GM19452 (cell line): ENCODE results near the gene PKIB.
A peak's percentile ranks its signal among the peaks of the same experiment; 100 is the strongest.
"Not testable (repeated sequence)": the region's sequence is repeated elsewhere in the genome, so short reads cannot be mapped to it uniquely, and the experiment has no call there.

ENCODE experiments used
- ATAC-seq: cut with Tn5 transposase; IDR thresholded peaks from one replicate; pipeline ENCODE4 v1.9.1; 2021; ENCODE audit not compliant: unreplicated experiment

Gene PKIB

DNA sequence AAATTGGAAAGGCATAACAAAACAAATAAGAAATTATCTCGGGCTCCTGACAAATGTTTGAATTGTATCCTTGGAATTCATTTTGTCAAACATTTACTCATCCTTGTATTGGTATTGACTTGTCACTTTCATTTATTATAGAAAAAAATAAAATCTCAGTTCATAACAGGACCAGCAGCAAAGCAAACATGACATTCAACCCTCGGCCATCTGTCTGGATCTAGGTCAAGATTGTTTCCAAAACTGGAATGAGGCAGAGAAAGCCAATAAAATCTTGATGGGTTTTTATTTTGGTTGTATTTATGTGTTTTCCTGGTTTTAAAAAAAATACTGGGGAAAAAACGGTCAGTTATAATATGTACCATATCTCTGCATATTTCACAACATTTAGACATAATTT, 126.4 kb downstream of the PKIB start:
- ATAC-seq: no peak

DNA sequence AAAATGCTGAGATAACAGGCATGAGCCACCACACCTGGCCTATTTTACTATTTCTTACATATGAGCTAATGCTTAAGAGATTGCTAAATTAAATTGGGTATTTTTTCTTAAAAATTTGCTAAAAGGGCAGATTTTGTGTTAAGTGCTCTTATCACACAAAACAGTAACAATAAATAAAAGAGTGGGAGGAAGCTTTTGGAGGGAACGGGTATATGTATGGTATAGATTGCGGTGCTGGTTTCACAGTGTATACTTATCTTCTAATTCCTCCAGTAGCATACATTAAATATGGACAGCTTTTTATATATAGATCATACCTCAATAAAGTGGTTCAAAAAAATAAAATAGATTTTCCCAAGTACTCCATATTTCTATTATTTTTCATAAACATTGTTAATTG, 129.9 kb downstream of the PKIB start:
- no peak for ATAC-seq

DNA sequence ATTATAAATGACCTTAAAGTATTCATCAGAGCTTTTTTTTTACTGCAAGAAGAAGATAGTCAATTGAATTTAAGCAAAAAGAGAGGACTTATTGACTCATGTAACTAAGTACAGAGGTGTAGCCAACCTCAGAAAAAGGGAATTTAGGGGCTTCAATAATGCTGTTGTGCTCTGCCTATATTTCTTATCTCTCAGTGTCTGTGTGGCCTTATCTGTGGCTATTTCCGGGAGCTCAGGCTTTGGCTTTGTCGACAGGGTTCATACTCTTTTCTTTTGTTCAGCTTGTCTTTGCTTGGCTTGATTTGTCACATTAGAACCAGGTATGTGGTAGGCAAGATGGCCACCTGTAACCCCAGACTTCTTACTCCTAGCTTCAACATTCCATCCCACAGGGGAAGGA, 130.7 kb downstream of the PKIB start:
- no peak for ATAC-seq

DNA sequence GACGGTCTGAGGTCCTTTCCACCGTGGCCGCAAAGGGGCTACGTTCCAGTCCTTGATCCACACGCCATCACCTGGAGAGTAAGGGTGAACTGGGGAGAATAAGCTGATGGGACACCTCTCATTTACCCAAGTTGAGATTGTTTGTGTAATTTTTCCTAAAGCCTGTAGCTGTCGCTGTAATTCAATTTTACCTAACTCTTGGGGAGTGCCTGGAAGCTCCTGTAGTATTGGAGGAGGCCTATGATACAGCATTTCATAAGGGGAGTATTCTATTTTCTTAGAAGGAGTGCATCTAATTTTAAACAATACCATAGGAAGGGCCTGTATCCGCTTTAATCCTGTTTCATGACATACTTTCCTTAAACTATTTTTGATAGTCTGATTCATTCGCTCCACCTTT, 134.0 kb downstream of the PKIB start:
- ATAC-seq: not testable (repeated sequence)

DNA sequence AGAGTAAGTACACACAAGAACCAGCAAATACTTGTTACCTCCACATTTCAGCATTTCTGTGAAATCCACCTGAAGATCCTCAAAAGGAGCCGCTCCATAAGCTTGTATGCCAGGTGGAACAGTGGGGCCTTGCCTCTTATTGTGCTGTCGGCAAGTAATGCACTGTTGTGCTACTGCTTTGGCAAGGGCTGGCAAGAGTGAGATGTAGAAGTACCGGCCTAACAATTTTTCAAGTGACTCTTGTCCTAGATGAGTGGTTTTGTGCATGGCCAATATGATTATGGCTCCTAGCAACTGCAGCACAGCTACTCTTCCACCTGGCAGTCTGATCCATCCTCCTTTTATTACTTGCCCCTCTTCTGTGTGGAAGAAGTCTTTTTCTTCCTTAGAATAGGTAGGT, 134.7 kb downstream of the PKIB start:
- ATAC-seq: not testable (repeated sequence)

DNA sequence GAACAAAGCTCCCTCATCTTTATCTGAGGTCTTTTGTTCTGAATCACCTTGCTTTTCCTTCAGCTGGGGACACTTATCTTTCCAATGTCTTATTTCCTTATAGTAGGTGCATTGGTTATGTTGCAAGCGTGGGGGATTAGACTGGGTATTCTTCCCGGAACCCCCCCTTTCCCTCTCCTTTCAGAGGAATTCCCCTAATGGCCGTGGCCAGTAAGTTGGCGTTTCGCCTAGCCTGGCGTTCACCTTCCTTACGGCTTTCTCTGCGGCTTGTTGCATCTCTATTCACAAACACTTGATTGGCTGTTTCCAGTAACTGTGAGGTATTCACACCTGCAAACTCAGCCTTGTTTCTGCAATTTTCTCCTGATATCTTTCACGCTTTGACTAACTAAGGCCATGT, 136.5 kb downstream of the PKIB start:
- no peak for ATAC-seq

DNA sequence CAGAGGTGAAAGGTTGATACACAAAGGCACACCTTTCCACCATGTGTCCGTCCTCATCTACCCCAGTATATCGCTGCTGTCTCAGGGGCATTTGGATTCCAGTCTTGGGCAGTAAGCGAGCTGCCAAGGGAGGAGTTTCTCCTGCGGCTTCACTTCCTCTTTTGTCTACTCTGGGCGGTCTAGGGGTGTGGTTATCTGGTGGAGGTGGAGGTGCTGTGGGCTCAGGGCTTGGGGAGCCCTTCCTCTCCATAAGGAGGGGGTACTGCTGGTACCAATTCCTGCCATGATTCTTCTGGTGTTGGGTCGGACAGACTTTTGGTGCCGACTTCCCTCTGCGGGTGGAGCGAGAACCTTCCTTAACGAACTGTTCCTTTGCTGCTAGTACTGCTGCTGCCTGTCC, 137.4 kb downstream of the PKIB start:
- no peak for ATAC-seq

DNA sequence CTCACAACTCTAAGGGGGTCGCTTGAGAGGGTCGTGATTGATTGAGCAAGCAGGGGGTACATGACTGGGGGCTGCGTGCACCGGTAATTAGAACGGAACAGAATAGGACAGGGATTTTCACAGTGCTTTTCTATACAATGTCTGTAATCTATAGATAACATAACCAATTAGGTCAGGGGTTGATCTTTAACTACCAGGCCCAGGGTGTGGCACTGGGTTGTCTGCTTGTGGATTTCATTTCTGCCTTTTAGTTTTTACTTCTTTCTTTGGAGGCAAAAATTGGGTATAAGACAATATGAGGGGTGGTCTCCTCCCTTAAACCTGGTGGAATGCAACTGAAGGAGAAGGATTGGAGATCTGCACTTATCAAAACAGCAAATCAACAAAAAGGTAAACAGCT, 138.7 kb downstream of the PKIB start:
- not testable (repeated sequence) for ATAC-seq

DNA sequence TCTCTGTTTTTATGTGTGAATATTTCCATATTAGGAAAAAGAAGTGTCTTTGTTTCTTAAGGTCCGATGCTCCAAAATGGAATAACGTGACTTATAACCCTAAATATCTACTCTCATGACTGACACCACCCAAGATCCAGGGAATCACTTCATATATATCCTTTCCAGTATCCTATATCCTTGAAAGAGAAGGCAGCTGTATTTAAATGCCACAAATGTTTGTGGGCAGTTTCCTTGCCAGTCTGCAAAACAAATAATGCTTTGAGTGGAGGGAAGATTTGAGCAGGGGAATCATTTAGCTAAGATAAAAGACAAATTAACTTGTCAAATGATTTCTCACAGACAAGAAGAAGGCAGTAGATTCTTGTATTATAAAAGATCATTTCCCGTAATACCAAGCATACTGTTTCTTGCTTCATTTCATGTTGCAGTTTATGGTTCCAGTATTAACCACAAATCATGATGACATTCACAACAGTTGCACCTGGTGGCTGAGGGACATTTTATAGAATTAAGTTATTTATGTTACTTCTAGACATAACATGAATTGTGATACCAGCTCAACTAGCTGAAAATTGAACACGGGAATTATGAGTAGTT, 139.3 kb downstream of the PKIB start:
- ATAC-seq: no peak

DNA sequence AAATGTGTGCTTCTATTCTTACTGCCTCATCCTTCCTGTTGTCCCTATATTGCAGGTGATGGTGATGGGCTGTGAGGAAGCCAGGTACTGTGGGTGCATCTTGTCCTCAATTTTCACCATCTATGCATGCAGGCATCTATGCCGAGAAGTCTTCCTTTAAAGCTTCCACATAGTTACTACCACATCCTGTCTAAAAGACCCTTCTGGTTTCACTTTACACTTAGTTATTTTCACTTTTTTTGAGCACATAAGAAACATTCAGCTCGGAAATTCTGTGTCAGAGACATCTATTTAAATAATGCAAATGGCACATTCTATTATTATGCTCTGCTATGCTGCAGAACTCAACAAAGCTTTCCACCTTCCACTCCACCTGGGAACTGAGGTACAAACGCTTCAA, 141.1 kb downstream of the PKIB start:
- peak; percentile 88 for ATAC-seq

DNA sequence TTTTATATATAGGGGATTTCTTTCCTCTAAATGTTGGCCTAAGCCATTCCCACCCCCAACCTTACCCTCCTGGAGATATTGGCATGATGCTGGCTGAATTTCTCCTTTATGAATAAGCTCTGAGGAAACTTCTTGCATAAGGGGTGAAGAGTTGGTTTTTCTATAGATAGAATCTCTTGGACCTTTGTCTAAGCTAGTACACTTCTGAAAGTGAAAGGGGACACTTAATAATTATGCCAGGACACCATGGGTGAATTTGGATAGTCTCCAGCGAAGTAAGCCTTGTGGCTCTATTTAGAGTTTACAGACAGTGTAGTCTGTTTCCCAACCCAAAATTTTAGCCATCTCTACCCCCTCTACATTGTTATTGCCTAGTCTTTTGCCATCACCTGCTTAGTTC, 142.3 kb downstream of the PKIB start:
- no peak for ATAC-seq

DNA sequence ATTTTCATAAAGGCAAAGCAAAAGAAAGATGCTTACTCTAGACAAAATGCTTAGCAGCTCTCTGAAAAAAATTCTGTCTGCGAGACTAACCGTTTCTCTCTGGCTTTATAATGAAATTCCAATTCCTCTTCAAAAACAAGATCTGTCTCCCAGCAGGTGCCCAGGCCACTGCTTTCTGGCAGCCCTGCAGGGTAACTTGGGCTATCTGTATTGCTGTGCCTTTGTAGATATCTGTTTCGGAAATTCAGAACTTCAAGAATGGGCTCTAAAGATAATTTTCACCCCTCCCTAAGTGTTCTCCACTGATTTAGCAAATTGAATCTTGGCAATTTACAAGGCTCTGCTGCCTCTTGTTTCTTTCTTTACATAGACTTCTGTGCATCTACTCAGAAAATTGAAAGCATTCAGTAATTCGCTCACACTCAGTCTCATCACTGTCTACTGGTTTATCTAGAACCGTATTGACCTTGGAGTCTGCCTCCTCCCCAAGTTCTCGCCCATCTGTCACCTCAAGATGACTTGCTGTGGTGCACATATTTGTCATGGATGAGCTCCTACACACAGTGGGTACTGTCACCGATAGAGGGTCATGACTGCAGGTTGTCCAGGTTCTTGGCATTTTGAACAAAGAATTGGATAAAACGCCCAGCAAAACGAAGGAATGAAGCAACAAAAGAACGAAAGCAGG, 142.9 kb downstream of the PKIB start:
- no peak for ATAC-seq

DNA sequence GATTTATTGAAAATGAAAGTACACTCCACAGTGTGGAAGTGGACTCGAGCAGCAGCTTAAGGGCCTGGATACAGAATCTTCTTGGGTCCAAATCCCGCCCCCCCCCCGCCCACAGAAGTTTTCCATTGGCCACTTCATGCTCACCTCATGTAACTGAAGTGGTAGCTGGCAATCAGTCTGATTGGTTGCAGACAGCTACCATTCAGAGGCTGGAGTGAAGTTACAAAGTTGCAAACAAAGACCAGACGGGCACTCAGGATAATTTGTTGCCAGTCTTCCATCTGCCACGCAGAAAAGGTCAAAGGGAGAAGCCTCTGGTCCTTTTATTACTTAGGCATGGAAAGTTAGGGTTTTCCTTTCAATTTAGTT, 143.5 kb downstream of the PKIB start:
- ATAC-seq: no peak

DNA sequence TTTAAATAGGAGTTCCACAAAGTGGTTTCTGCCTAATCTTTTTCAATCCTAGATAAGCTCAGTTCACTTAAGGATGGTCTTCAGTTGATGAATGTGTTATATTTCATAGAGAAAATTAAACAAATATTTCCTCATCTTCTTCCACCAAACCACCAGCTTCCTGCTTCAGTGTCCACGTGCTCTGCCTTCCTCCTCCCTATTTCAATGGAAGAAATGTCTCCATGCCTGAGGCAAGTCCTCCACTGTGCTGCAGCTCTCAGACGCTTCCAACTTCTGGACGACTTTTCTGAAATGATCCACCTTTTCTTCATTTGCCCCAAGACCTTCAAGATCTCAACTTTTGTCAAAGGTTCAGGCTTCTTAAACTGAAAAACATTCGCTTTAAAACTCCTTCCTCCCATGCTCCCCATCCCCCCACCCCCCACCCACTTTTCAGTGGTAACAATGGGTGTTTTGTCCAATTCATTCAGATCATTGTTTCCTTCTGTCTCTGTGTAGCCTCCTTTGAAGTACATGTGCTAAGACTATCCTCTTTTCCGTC, 144.1 kb downstream of the PKIB start:
- no peak for ATAC-seq

DNA sequence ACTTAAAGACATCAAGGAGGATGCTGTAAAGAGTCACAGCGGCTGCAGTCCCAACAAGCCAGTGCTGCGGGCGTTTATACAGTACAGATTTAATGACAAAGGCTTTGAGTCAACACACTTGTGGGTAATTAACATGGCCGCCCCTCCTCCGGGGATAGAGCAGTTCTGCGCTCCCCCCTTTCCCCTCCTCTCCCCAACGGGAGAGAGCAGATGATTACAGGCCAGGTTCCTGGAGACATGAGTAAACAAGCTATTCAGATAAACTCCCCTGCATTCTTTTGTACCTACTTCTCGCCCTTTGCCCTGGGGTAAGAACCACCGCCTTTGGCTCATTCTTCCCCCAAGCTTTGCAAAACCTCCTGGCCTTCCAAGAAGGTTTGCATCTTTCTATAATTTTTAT, 145.7 kb downstream of the PKIB start:
- no peak for ATAC-seq

DNA sequence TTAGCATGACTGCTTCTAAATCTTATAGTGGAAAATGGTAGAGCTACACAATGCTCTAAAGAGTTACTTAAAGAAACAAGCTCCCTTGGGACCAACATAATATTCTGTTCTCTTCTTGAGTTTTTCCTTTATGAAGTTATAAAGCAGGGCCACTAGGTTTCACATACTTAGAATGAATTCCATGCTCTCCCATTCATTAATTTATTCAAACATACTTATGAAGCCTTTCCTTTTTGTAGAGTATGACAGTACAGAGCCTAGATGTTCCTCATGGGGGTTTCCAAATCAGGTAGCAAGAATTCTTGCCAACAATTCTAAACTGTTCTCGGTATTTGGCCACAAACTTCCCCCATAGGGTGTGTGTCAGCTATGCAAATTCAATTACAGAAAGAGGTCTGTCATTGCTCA, 148.7 kb downstream of the PKIB start:
- ATAC-seq: peak; percentile 99

DNA sequence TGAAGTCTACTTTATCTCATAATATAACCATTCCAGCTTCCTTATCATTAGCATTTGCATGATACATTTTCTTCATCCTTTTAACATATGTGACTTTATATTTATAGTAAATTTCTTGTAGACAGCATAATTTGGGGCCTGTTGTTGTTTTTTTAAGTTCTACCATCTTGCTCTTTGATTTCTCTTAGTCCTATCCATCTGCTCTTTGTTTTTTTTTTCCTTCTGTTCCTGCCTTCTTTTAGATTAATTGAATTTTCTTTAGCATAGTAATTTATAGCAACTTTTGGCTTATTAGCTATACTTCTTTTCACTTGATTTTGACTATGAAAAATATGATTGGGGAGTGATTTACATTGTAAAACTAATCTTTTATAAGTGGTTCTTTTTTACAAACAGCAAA, 150.1 kb downstream of the PKIB start:
- ATAC-seq: no peak

DNA sequence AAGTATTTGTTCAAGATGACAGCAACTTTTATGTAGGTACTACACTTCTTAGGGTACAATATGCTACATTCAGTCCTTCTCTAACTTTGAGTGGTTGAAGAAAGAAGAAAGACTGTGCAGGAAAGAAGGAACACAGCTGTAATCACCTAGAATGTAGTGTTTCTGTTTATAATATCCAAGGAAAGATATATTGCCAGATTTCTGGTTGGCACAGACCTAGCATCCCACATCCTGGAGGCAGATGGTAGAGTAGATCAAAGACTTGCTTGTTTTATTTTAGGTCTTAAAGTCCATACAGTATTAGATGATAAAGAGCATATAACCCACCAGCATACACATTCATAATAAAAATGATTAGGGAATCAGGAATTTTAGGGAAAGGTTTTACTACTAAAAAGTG, 156.1 kb downstream of the PKIB start:
- no peak for ATAC-seq

DNA sequence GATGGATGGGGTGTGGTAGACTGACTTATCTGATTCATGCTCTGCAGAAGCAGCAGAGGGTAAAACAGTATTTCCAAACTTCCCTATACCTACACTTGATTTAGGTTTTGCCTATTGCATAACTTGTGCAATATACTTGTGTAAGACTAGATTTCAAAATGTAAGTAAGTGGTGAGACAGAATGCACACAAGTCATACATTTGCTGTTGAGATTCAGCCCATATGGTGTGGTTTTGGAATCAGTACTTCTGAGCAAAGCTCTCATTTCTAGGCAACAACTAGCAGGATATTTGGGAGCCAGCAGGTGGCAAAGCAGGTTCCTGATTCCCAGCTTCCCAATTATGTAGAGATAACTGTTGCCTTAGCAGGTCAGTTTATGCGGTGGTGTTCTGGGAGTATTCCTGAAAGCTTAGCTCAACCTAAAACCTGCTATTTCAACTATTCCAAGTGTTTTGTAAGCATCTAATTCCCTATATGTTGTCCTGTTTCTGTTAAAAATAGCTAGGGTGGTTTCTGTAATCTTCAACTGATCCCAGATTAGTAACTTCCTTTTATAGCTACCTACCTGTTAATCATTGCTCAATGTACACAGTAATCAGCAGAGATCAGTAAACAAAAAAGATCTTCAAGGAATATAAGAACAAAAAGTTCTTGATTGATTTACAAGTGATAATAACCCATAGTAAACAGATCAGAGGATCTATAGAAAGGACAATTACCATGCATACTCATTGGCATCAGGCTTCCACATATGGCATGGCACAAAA, 160.8 kb downstream of the PKIB start:
- ATAC-seq: no peak

DNA sequence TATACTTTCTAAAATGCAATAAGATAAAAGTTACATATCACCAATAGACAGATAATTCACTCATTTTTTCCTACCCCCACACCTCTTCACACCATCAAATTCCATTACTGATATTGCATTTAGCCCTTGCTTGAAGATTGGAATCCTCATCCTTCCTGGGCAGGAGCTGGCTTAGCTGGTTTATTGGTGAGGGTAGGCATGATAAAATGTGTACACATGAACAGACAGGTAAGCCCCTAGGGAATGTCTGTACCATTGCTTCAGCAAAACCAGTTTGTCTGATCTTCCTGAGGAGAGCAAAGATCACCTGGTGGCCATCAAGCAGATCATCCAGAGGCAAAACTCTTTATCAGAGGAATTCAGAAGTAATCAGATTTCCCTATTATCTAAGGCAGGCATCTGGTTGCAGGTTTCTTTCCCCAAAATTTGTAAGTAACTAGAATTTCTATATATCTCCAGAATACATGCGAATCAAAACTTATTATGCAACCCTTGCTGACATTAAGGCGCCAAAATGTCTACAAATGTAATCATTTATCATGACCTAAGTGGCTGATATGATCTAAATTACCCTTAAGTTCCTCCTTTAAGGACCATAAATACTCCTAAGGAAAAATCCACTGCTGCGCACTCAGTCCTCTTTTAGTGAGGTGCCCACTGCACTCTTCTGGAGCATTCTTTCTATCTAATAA, 162.7 kb downstream of the PKIB start:
- no peak for ATAC-seq
